ENCODE results near the gene SHISA2.
"Not testable (repeated sequence)": the region's sequence is repeated elsewhere in the genome, so short reads cannot be mapped to it uniquely, and the experiment has no call there.

SHISA2 gene

GRCh38 chr13:26067601-26068000 is 15.8 kb upstream of the SHISA2 start:
- TF ChIP-seq, protein P1, sequence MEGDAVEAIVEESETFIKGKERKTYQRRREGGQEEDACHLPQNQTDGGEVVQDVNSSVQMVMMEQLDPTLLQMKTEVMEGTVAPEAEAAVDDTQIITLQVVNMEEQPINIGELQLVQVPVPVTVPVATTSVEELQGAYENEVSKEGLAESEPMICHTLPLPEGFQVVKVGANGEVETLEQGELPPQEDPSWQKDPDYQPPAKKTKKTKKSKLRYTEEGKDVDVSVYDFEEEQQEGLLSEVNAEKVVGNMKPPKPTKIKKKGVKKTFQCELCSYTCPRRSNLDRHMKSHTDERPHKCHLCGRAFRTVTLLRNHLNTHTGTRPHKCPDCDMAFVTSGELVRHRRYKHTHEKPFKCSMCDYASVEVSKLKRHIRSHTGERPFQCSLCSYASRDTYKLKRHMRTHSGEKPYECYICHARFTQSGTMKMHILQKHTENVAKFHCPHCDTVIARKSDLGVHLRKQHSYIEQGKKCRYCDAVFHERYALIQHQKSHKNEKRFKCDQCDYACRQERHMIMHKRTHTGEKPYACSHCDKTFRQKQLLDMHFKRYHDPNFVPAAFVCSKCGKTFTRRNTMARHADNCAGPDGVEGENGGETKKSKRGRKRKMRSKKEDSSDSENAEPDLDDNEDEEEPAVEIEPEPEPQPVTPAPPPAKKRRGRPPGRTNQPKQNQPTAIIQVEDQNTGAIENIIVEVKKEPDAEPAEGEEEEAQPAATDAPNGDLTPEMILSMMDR (IDR thresholded peaks at IDR 0.05; ENCODE audit: insufficient read depth, low read length, poor library complexity, severe bottlenecking) = no peak
- TF ChIP-seq EZH2phosphoT487 (conservative IDR thresholded peaks at IDR 0.05; ENCODE audit: low read length) = no peak
- no peak overlapping the region for H3K4me3 ChIP-seq (ENCODE audit: insufficient read depth, low read length, poor library complexity, severe bottlenecking)
- H4K20me1 ChIP-seq (ENCODE audit: low read depth, low read length) = no peaks in the 10 kb centered on the region
- H3F3A ChIP-seq (ENCODE audit: insufficient read depth) = no peaks in the 10 kb centered on the region
- H3K9me3 ChIP-seq (ENCODE audit: insufficient read depth, low read length) = no peaks in the 10 kb centered on the region
- H3K36me3 ChIP-seq (ENCODE audit: low read length) = no peaks in the 10 kb centered on the region
- H3K9me2 ChIP-seq (replicated peaks; ENCODE audit: insufficient read depth, low read length) = no peaks in the 10 kb centered on the region
- H3K9ac ChIP-seq (ENCODE audit: low read length) = no peak overlapping the region
- H3K4me2 ChIP-seq (ENCODE audit: low read depth, low read length, poor library complexity, severe bottlenecking) = no peak overlapping the region
- no peak overlapping the region for H3K27ac ChIP-seq (ENCODE audit: low read depth, low read length)
- no peak overlapping the region for H2AFZ ChIP-seq (ENCODE audit: low read depth, low read length, severe bottlenecking)
- H3K27me3 ChIP-seq (ENCODE audit: low read length) = no peaks in the 10 kb centered on the region
- no peaks in the 10 kb centered on the region for H3K79me2 ChIP-seq (ENCODE audit: insufficient read depth, low read length)

DNA sequence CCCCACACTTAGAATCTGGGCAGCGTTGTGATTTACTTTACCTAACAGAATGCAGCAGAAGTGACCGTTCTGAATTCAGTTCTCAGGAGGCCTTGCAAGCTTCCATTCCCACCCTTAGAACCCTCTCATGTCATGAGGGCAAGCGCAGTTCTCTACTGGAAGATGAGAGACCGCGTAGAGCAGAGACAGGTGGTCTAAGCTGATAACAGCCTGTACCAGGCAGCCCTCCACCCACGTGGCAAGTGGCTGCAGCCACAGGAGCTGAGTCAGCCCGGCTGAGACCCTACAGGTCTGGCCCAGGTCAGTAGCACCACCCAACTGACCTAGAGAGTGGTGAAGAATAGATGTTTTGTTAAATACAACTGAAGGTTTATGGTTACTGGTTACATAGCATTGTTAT is 14.7 kb upstream of the SHISA2 start:
- H2AFZ ChIP-seq (ENCODE audit: low read depth, low read length, severe bottlenecking); H3K79me2 ChIP-seq (ENCODE audit: insufficient read depth, low read length); H3K27me3 ChIP-seq (ENCODE audit: low read length); H4K20me1 ChIP-seq (ENCODE audit: low read depth, low read length); H3K4me3 ChIP-seq (ENCODE audit: insufficient read depth, low read length, poor library complexity, severe bottlenecking); H3F3A ChIP-seq (ENCODE audit: insufficient read depth); H3K36me3 ChIP-seq (ENCODE audit: low read length); H3K27ac ChIP-seq (ENCODE audit: low read depth, low read length); H3K9me2 ChIP-seq (replicated peaks; ENCODE audit: insufficient read depth, low read length); H3K9me3 ChIP-seq (ENCODE audit: insufficient read depth, low read length); H3K9ac ChIP-seq (ENCODE audit: low read length); H3K4me2 ChIP-seq (ENCODE audit: low read depth, low read length, poor library complexity, severe bottlenecking): not testable (repeated sequence)

DNA sequence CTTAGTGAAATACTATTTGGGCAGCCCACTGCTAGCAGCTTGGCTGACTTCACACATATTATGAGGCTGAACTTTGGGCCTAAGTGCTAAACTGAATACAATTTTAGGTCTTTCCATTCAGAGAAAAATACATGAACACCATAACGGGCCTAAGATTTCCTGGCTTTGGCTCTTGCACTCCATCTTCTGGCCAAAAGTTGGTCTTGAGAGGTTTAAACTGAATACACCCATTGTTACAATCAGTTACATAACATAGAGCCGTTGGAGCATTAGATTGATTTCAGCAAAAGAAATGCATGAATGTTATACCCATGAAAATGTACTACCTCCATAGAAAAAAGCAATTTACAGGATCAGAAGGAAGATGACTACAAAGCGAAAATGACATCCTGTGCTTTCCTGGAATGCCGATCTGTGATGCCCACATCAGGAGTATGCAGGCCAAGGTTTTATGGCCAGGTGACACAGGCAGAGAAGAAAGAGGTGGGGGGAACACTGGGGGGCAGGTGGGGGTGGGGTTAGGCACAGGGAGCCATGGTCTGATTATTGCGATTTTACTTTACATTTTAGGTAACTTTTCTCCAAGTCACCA is 11.1 kb upstream of the SHISA2 start:
- TF ChIP-seq, protein P1 (IDR thresholded peaks at IDR 0.05; ENCODE audit: insufficient read depth, low read length, poor library complexity, severe bottlenecking) = peak; percentile 38
- TF ChIP-seq EZH2phosphoT487 (conservative IDR thresholded peaks at IDR 0.05; ENCODE audit: low read length) = no peak

GRCh38 chr13:26061947-26062346 is 10.1 kb upstream of the SHISA2 start:
- Histone ChIP-seq H3K79me2 (ENCODE audit: insufficient read depth, low read length) (no peaks in the 10 kb centered on the region), H2AFZ (ENCODE audit: low read depth, low read length, severe bottlenecking) (no peak overlapping the region), H3K27me3 (ENCODE audit: low read length) (no peaks in the 10 kb centered on the region), H3K27ac (ENCODE audit: low read depth, low read length) (no peak overlapping the region), H3K9ac (ENCODE audit: low read length) (no peak overlapping the region), H3K4me2 (ENCODE audit: low read depth, low read length, poor library complexity, severe bottlenecking) (no peak overlapping the region), H3F3A (ENCODE audit: insufficient read depth) (no peaks in the 10 kb centered on the region), H4K20me1 (ENCODE audit: low read depth, low read length) (no peaks in the 10 kb centered on the region), H3K4me3 (ENCODE audit: insufficient read depth, low read length, poor library complexity, severe bottlenecking) (no peak overlapping the region), H3K9me2 (replicated peaks; ENCODE audit: insufficient read depth, low read length) (no peaks in the 10 kb centered on the region), H3K9me3 (ENCODE audit: insufficient read depth, low read length) (no peaks in the 10 kb centered on the region), H3K36me3 (ENCODE audit: low read length) (no peaks in the 10 kb centered on the region)
- no peak for TF ChIP-seq EZH2phosphoT487 (conservative IDR thresholded peaks at IDR 0.05; ENCODE audit: low read length)
- TF ChIP-seq, protein P1 (IDR thresholded peaks at IDR 0.05; ENCODE audit: insufficient read depth, low read length, poor library complexity, severe bottlenecking) = no peak

More for the DNA sequence above, 11.1 kb upstream of the SHISA2 start:
- H3K36me3 ChIP-seq (ENCODE audit: low read length) = no peaks in the 10 kb centered on the region
- H3K4me2 ChIP-seq (ENCODE audit: low read depth, low read length, poor library complexity, severe bottlenecking) = no peak overlapping the region
- H3K27me3 ChIP-seq (ENCODE audit: low read length) = no peaks in the 10 kb centered on the region
- H2AFZ ChIP-seq (ENCODE audit: low read depth, low read length, severe bottlenecking) = no peak overlapping the region
- no peak overlapping the region for H3K4me3 ChIP-seq (ENCODE audit: insufficient read depth, low read length, poor library complexity, severe bottlenecking)
- H4K20me1 ChIP-seq (ENCODE audit: low read depth, low read length) = no peaks in the 10 kb centered on the region
- no peak overlapping the region for H3K9ac ChIP-seq (ENCODE audit: low read length)
- no peaks in the 10 kb centered on the region for H3F3A ChIP-seq (ENCODE audit: insufficient read depth)
- H3K9me3 ChIP-seq (ENCODE audit: insufficient read depth, low read length) = no peaks in the 10 kb centered on the region
- H3K79me2 ChIP-seq (ENCODE audit: insufficient read depth, low read length) = no peaks in the 10 kb centered on the region
- no peak overlapping the region for H3K27ac ChIP-seq (ENCODE audit: low read depth, low read length)
- H3K9me2 ChIP-seq (replicated peaks; ENCODE audit: insufficient read depth, low read length) = no peaks in the 10 kb centered on the region

All from SU-DHL-6 (cell line).